Measurements from ENCODE around the gene IGSF1. TPM values are rescaled to one million over a fixed set of nuclear protein-coding genes. Genes with fewer than 3 reads are reported as not detected.

The IGSF1 gene
- total RNA-seq, 4 donors from 2014 or later: not detected

GRCh38 chrX:131317326-131317725 lies 28.2 kb upstream of the IGSF1 start:
- no peak for TF ChIP-seq CTCF (IDR thresholded peaks at IDR 0.05)
- TF ChIP-seq POLR2A (IDR thresholded peaks at IDR 0.05): no peak
- H3K27me3 ChIP-seq: no peaks in the 10 kb centered on the region
- H3K4me3 ChIP-seq: no peak overlapping the region
- H3K4me1 ChIP-seq: no peaks in the 10 kb centered on the region
- DNase-seq: no peak
- H3K9me3 ChIP-seq: no peaks in the 10 kb centered on the region
- H3K36me3 ChIP-seq: no peaks in the 10 kb centered on the region
- H3K27ac ChIP-seq: no peak overlapping the region

GRCh38 chrX:131316260-131316659 lies 27.2 kb upstream of the IGSF1 start:
- no peaks in the 10 kb centered on the region for H3K4me1 ChIP-seq
- H3K4me3 ChIP-seq: no peak overlapping the region
- TF ChIP-seq CTCF (IDR thresholded peaks at IDR 0.05) (no peak), POLR2A (IDR thresholded peaks at IDR 0.05) (no peak)
- no peaks in the 10 kb centered on the region for H3K9me3 ChIP-seq
- no peaks in the 10 kb centered on the region for H3K36me3 ChIP-seq
- H3K27ac ChIP-seq: no peak overlapping the region
- H3K27me3 ChIP-seq: no peaks in the 10 kb centered on the region
- DNase-seq: no peak

GRCh38 chrX:131308980-131309379 lies 19.9 kb upstream of the IGSF1 start:
- Histone ChIP-seq H3K27me3 (no peaks in the 10 kb centered on the region), H3K27ac (no peak overlapping the region), H3K4me3 (no peak overlapping the region), H3K4me1 (no peaks in the 10 kb centered on the region), H3K9me3 (no peaks in the 10 kb centered on the region), H3K36me3 (no peaks in the 10 kb centered on the region)
- no peak for DNase-seq
- no peak for TF ChIP-seq CTCF (IDR thresholded peaks at IDR 0.05)
- TF ChIP-seq POLR2A (IDR thresholded peaks at IDR 0.05): no peak

DNA sequence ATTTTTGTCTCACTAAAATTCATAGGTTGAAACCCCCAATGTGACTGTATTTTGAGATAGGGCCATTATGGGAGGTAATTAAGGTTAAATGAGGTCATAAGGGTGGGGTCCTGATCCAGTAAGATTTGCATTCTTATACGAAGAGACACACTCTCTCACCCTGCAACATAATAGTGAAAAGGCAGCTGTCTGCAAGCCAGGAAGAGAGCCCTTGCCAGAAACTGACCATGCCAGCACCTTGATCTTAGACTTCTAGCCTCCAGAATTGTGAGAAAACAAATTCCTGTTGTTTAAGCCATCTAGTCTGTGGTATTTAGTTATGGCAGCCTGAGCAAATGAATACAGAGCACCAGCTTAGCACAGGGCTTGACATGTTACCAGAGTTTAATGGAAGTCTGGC lies 17.5 kb upstream of the IGSF1 start:
- H3K4me3 ChIP-seq: no peak overlapping the region
- H3K27ac ChIP-seq: no peak overlapping the region
- no peaks in the 10 kb centered on the region for H3K36me3 ChIP-seq
- H3K9me3 ChIP-seq: no peaks in the 10 kb centered on the region
- TF ChIP-seq POLR2A (IDR thresholded peaks at IDR 0.05) (no peak), CTCF (IDR thresholded peaks at IDR 0.05) (no peak)
- no peaks in the 10 kb centered on the region for H3K27me3 ChIP-seq
- H3K4me1 ChIP-seq: no peaks in the 10 kb centered on the region
- DNase-seq: no peak

- TF ChIP-seq CTCF (IDR thresholded peaks at IDR 0.05) (no peak), POLR2A (IDR thresholded peaks at IDR 0.05) (no peak)
- no peak for DNase-seq
- H3K27me3 ChIP-seq: no peaks in the 10 kb centered on the region
- H3K27ac ChIP-seq: no peak overlapping the region
- no peaks in the 10 kb centered on the region for H3K36me3 ChIP-seq
- H3K9me3 ChIP-seq: no peaks in the 10 kb centered on the region
- H3K4me1 ChIP-seq: no peaks in the 10 kb centered on the region
- H3K4me3 ChIP-seq: no peak overlapping the region
Measured at GRCh38 chrX:131305926-131306325, 16.8 kb upstream of the IGSF1 start.

GRCh38 chrX:131302701-131303100 lies 13.6 kb upstream of the IGSF1 start:
- H3K27me3 ChIP-seq: no peaks in the 10 kb centered on the region
- no peaks in the 10 kb centered on the region for H3K36me3 ChIP-seq
- no peak overlapping the region for H3K27ac ChIP-seq
- TF ChIP-seq CTCF (IDR thresholded peaks at IDR 0.05) (no peak), POLR2A (IDR thresholded peaks at IDR 0.05) (no peak)
- DNase-seq: no peak
- H3K4me1 ChIP-seq: no peaks in the 10 kb centered on the region
- H3K4me3 ChIP-seq: no peak overlapping the region
- H3K9me3 ChIP-seq: no peaks in the 10 kb centered on the region

All from Peyer's patch (tissue), 4 donors.